Measurements from ENCODE around the gene ATP5F1D. TPM values are rescaled to one million over a fixed set of nuclear protein-coding genes. Genes with fewer than 3 reads are reported as not detected.
A peak's percentile ranks its signal among the peaks of the same experiment; 100 is the strongest.

Gene ATP5F1D
- total RNA-seq, 2 donors from 2014 or later, result 156 to 157 TPM

DNA sequence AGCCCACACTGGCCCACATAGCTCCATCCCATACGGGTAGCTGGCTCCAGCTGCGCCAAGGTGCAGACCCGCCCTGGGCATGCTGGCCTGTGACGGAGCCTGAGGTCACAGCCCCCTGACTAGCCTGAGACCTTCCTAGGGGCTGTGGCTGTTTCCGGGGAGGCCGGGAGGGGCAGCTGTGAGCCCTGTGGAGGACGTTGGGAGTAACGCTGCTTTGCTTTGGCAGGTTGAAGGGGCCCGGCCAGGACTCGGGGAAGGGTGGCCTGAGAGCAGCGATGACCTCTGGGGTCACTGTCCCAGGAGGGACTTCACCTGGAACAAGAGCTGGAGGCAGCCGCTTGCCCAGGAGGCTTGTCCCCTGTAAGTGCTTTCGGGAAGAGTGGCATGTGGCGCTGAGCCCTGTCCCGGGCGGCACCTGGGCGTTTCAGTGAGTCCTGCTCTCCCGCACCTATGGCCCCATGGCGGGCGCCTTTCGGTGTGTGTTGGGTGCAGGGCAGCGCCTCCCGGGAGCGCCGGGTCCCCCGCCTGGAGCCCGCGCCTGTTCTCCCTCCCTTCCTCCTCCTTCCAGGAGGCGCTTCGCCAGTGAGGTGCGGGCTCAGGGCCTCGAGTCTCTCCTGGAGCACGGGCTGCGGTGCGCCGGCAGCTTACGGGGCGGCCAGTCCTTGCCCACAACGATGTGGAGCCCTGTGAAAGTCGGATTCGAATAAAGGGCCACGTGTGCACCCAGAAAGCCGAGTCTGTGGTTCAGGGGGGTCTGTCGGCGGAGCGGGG, 32.7 kb downstream of the ATP5F1D start:
- peak in 3 of 4 donors; percentile 38 to 47 (median 45) for DNase-seq
- 83 to 85% methylated on average over 21 to 46 of the region's 46 CpGs for WGBS, 2 donors
- Histone ChIP-seq H3K4me3 (no peak overlapping the region), H3K36me3 (replicated peaks in 1 of 2; ENCODE audit: insufficient read depth in 1 of 2, low read depth in 2 of 2) (peaks cover 7 to 22% of the 10 kb centered on the region in 2 donors), H3K9me3 (no peaks in the 10 kb centered on the region), H3K4me1 (peaks cover 66% of the 10 kb centered on the region), H3K27ac (peak overlapping the region in 3 of 4 donors; percentile 86 to 100 (median 99)), H3K27me3 (no peaks in the 10 kb centered on the region)
- ATAC-seq, result no peak
- no peak for TF ChIP-seq POLR2A (IDR thresholded peaks at IDR 0.05)
- TF ChIP-seq, protein P1, sequence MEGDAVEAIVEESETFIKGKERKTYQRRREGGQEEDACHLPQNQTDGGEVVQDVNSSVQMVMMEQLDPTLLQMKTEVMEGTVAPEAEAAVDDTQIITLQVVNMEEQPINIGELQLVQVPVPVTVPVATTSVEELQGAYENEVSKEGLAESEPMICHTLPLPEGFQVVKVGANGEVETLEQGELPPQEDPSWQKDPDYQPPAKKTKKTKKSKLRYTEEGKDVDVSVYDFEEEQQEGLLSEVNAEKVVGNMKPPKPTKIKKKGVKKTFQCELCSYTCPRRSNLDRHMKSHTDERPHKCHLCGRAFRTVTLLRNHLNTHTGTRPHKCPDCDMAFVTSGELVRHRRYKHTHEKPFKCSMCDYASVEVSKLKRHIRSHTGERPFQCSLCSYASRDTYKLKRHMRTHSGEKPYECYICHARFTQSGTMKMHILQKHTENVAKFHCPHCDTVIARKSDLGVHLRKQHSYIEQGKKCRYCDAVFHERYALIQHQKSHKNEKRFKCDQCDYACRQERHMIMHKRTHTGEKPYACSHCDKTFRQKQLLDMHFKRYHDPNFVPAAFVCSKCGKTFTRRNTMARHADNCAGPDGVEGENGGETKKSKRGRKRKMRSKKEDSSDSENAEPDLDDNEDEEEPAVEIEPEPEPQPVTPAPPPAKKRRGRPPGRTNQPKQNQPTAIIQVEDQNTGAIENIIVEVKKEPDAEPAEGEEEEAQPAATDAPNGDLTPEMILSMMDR (IDR thresholded peaks at IDR 0.05), result no peak
- intact Hi-C loops (cut with DNase I), result loop anchor here (5.0 kb wide), 1 partner anchor 133 kb away; the partner anchor contains the start of gene DAZAP1

DNA sequence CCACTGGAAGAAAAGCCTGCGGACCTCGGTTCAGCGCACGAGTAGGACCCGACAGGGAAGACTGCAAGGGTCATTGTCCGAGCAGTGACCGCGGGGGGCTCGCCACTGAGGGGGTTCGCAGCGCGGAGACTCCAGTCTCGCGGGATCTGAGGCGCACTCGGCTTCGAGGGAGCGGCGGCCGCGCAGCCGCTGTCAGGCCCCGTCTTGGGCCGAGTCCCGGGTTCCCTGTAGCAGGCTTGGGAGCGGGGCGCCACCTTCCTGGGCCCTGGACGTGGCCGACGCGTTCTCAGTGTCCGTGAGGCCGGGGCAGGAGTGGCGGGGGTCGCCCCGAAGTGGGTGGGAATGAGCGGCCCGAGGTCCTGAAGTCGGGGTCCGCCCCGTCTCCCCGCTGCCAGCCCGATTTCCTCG, 33.3 kb downstream of the ATP5F1D start:
- intact Hi-C loops (cut with DNase I), result loop anchor here (5.0 kb wide), 1 partner anchor 132 kb away; the partner anchor contains the start of gene DAZAP1
- peaks cover 7 to 22% of the 10 kb centered on the region in 2 donors for H3K36me3 ChIP-seq (replicated peaks in 1 of 2; ENCODE audit: insufficient read depth in 1 of 2, low read depth in 2 of 2)

DNA sequence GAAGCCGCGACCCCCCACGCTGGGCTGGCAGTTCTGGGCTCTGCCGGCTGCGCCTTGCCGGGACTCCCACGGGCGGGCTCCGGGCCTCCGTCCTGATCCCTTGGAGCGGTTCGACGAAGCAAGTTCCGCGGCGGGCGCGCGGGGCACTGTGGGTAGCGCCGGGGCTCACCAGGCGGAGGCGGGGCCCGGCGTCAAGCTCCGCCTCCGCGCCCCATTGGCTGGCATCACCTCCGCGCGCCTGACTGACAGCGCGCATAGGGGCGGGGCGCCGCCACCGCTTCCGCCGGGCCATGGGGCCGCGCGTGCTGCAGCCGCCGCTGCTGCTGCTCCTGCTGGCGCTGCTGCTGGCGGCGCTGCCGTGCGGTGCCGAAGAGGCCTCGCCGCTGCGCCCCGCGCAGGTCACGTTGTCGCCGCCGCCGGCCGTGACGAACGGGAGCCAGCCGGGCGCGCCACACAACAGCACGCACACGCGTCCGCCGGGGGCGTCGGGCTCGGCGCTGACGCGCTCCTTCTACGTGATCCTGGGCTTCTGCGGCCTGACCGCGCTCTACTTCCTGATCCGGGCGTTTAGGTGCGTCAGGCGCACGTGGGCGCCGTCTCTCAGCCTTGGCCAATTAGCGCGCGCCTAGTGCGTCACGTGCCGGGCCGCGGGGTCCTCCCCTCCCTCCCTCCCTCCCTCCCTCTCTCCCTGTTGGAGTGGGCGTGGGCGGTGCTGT, 33.9 kb downstream of the ATP5F1D start, which contains the start of gene FAM174C:
FAM174C (plus strand) TSS at position 271 of the 716 bp plus-strand sequence; CDS start at position 291, 20 bp downstream.
- DNase-seq (peak; percentile 95 to 97 (median 96)), ATAC-seq (peak; percentile 88)
- Histone ChIP-seq H3K4me1 (peaks cover 61% of the 10 kb centered on the region), H3K27ac (peak within 1 kb of the TSS; percentile 86 to 100 (median 98)), H3K36me3 (replicated peaks in 1 of 2; ENCODE audit: insufficient read depth in 1 of 2, low read depth in 2 of 2) (peaks cover 7 to 22% of the 10 kb centered on the region in 2 donors), H3K9me3 (no peaks in the 10 kb centered on the region), H3K4me3 (peak within 1 kb of the TSS; percentile 43 to 72), H3K27me3 (no peaks in the 10 kb centered on the region)
- intact Hi-C loops (cut with DNase I), result no loop called here
- TF ChIP-seq, protein P1 (IDR thresholded peaks at IDR 0.05), result no peak
- TF ChIP-seq POLR2A (IDR thresholded peaks at IDR 0.05), result peak; percentile 58 to 69 (median 62)
- 0% methylated on average over 8 to 74 of the region's 98 CpGs for whole genome bisulfite sequencing, 2 donors

More for the DNA sequence above, 33.3 kb downstream of the ATP5F1D start:
- peaks cover 66% of the 10 kb centered on the region for H3K4me1 ChIP-seq
- H3K9me3 ChIP-seq, result no peaks in the 10 kb centered on the region
- no peaks in the 10 kb centered on the region for H3K27me3 ChIP-seq
- H3K4me3 ChIP-seq, result no peak overlapping the region
- 29 to 80% methylated on average over 3 to 43 of the region's 44 CpGs for WGBS, 2 donors
- peak overlapping the region; percentile 86 to 100 (median 98) for H3K27ac ChIP-seq
- DNase-seq (no peak), ATAC-seq (no peak)
- TF ChIP-seq, protein P1 (IDR thresholded peaks at IDR 0.05), result no peak
- TF ChIP-seq POLR2A (IDR thresholded peaks at IDR 0.05), result no peak

DNA sequence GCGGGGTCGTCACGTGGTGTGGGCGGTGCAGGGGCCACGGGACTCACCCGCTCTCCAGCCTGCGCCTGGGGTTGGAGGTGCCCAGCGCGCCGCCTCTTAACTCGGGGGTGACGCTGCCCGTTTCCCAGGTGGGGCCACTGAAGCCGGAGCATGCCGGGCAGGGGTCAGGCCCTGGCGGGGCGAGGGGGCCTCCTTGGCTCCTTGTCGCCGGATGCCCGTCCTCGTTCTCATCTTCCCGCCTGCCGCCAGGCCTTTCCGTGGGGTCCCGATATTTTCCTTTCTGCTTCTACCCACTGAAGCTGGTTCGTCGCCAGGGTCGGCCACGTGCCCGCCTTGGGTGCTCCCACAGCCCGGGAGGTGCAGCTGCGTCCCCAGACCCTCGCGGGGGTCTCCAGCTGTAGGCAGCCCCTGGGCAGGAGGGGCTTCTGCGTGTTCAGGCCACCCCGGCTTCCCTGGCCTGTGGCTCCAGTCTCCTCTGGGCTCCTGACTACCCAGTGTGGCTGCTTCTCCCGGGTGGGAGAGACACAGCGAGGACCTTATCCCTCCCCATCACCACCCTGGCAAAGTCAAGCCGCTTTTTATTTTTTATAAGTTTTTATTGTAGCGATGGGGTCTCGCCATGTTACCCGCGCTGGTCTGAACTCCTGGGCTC, 34.6 kb downstream of the ATP5F1D start:
- TF ChIP-seq, protein P1 (IDR thresholded peaks at IDR 0.05), result no peak
- peak in 2 of 3 donors; percentile 42 to 56 for TF ChIP-seq POLR2A (IDR thresholded peaks at IDR 0.05)
- Histone ChIP-seq H3K27ac (peak overlapping the region; percentile 86 to 100 (median 98)), H3K9me3 (no peaks in the 10 kb centered on the region), H3K36me3 (replicated peaks in 1 of 2; ENCODE audit: insufficient read depth in 1 of 2, low read depth in 2 of 2) (peaks cover 7 to 22% of the 10 kb centered on the region in 2 donors), H3K4me1 (peaks cover 54% of the 10 kb centered on the region), H3K27me3 (no peaks in the 10 kb centered on the region), H3K4me3 (peak overlapping the region; percentile 43 to 72)
- no peak for ATAC-seq
- DNase-seq, result peak in 2 of 4 donors; percentile 47 to 53
- WGBS, 2 donors, result 12 to 13% methylated on average over 26 to 33 of the region's 43 CpGs
- intact Hi-C loops (cut with DNase I), result no loop called here

All from body of pancreas (tissue), 4 donors.